Spleen (tissue), 3 donors: Measurements from ENCODE around the gene HNRNPM.

ENCODE experiments used
- POLR2A ChIP-seq, 3 donors: fragments of 450-650 bp; IDR thresholded peaks; one replicate each; pipeline ENCODE4 v1.5.1; 2017; ENCODE audit warnings: antibody characterized with exemption in 3 of 3, mild to moderate bottlenecking in 1 of 3
- POLR2AphosphoS5 ChIP-seq, 3 donors: sonication (generic); formaldehyde crosslinking; IDR thresholded peaks; one replicate each; pipeline ENCODE4 v1.5.1; 2017; ENCODE audit warnings: antibody characterized with exemption in 3 of 3

GRCh38 chr19:8481616-8482015 lies 36.8 kb downstream of the HNRNPM start:
- TF ChIP-seq POLR2A (IDR thresholded peaks at IDR 0.05) (no peak), POLR2AphosphoS5 (IDR thresholded peaks at IDR 0.05) (no peak)
